Activated CD8-positive, alpha-beta T cell treated with anti-CD3 and anti-CD28 coated beads for 36 hours (primary cell): ENCODE results near the gene GSE1. TPM values are rescaled to one million over a fixed set of nuclear protein-coding genes. Genes with fewer than 3 reads are reported as not detected.

Experiments
- ATAC-seq: fragments of 200-7000 bp; cut with Tn5 transposase; one replicate; pipeline ENCODE4 v1.10.0; 2021; ENCODE audit warnings: mild to moderate bottlenecking, moderate library complexity
- CTCF ChIA-PET: fragments of 350-600 bp; sonication (Branson Sonifier 250); formaldehyde crosslinking; loops from one replicate; lab custom pipeline; 2021; ENCODE audit warnings: antibody characterized with exemption; lab: Charles Lee
- POLR2A ChIA-PET: fragments of 350-600 bp; sonication (Branson Sonifier 250); formaldehyde crosslinking; loops from one replicate; lab custom pipeline; 2021; ENCODE audit warnings: antibody characterized with exemption; lab: Charles Lee
- DNase-seq: peaks from one replicate; pipeline ENCODE4 v3.0.0-alpha.2; 2020
- H3K27ac Mint-ChIP-seq: one replicate; pipeline ENCODE4 v1.8.0; 2021; ENCODE audit warnings: mild to moderate bottlenecking, mixed read lengths
- H3K27me3 Mint-ChIP-seq: one replicate; pipeline ENCODE4 v1.8.0; 2021; ENCODE audit warnings: mixed read lengths
- H3K36me3 Mint-ChIP-seq: one replicate; pipeline ENCODE4 v1.8.0; 2021; ENCODE audit warnings: low read depth, mixed read lengths
- H3K4me1 Mint-ChIP-seq: one replicate; pipeline ENCODE4 v1.8.0; 2021; ENCODE audit warnings: low read depth, mixed read lengths
- H3K4me3 Mint-ChIP-seq: one replicate; pipeline ENCODE4 v1.8.0; 2021; ENCODE audit warnings: mild to moderate bottlenecking, moderate library complexity, mixed read lengths
- H3K9me3 Mint-ChIP-seq: one replicate; pipeline ENCODE4 v1.8.0; 2021; ENCODE audit warnings: mixed read lengths
- intact Hi-C: fragments of 100-400 bp; cut with micrococcal nuclease; formaldehyde crosslinking; loops from one replicate; pipeline ENCODE4 v1.10.0; 2022
- total RNA-seq, 2 experiments: library from RNA; stranded (reverse); gene quantifications; one replicate each; pipeline ENCODE4 v1.2.3, GENCODE V29; 2021
- TF ChIP-seq, protein P1 (sequence below): fragments of 200-600 bp; IDR thresholded peaks from one replicate; pipeline ENCODE4 v1.8.0; 2022; ENCODE audit warnings: antibody characterized with exemption, mild to moderate bottlenecking

The GSE1 gene
- total RNA-seq, 2 experiments from 2014 or later = 33.6 to 34.5 TPM

DNA sequence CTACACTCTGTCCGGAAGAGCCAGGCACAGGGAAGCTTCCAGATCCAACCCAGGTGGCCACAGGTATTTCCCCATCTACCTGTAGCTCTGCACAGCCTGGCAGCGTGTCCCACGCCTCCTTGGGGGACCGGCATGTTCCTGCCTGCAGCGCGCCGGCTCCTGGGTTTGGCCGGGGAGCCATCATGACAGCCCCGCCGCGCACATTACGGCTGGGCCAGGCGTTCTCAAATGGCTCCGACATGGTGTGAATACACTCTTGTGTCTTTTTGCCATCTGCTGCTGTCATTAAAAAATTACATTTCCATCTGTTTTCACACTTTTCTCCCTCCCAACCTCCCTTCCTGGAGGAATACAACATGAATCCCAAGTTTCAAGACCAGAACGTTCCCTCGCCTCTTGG is 83.7 kb downstream of the GSE1 start:
- TF ChIP-seq, protein P1, sequence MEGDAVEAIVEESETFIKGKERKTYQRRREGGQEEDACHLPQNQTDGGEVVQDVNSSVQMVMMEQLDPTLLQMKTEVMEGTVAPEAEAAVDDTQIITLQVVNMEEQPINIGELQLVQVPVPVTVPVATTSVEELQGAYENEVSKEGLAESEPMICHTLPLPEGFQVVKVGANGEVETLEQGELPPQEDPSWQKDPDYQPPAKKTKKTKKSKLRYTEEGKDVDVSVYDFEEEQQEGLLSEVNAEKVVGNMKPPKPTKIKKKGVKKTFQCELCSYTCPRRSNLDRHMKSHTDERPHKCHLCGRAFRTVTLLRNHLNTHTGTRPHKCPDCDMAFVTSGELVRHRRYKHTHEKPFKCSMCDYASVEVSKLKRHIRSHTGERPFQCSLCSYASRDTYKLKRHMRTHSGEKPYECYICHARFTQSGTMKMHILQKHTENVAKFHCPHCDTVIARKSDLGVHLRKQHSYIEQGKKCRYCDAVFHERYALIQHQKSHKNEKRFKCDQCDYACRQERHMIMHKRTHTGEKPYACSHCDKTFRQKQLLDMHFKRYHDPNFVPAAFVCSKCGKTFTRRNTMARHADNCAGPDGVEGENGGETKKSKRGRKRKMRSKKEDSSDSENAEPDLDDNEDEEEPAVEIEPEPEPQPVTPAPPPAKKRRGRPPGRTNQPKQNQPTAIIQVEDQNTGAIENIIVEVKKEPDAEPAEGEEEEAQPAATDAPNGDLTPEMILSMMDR = no peak
- no peak for DNase-seq
- Mint-ChIP-seq H3K4me1 (no peaks in the 10 kb centered on the region), H3K27ac (no peak overlapping the region), H3K27me3 (peaks cover 4% of the 10 kb centered on the region), H3K4me3 (no peak overlapping the region), H3K36me3 (no peaks in the 10 kb centered on the region), H3K9me3 (no peaks in the 10 kb centered on the region)
- intact Hi-C loops = no loop called here
- ATAC-seq = no peak
- CTCF ChIA-PET = no interaction called here
- POLR2A ChIA-PET = no interaction called here

DNA sequence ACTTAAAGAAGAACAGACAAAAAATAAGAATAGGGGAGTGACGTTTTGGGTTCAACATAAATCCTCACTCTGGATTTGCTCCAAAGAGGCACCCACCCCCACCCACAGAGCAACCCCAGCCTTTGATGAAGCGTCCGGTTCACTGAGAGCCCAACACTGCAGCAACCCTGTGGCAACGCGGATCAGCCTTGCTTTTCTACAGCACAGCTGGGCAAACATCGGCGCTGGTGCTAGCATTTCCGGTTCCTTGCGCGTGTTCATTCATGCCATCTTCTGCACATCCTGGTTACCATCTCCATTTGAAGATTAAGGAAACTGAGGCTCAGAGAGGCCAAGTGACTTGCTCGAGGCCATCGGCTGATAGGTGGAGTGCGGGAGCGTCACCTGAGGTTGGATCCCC is 84.3 kb downstream of the GSE1 start:
- Mint-ChIP-seq H3K27ac (no peak overlapping the region), H3K4me1 (no peaks in the 10 kb centered on the region), H3K27me3 (peaks cover 4% of the 10 kb centered on the region), H3K36me3 (no peaks in the 10 kb centered on the region), H3K9me3 (no peaks in the 10 kb centered on the region), H3K4me3 (no peak overlapping the region)
- TF ChIP-seq, protein P1 = no peak
- no peak for ATAC-seq
- DNase-seq = no peak
- ChIA-PET POLR2A (no interaction called here), CTCF (no interaction called here)
- intact Hi-C loops = no loop called here

DNA sequence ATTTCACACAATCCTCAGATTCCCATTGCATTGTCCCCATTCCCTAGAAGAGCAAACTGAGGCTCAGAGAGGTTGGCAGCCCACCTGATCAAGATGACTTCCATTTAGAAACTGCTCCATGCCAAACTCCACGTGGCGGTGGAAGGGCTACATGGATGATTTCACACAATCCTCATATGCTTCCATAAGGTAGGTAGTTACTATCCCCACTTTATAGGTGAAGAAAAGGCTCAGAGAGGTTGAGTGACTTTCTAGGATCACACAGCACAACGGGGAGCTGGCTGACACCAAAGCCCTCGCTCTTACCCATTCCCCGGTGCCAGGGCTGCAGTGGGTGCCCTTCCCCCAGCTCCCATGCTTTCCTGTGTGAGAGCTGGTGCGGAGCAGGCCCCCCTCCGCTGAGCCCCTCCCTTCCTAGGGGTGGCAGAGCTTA is 85.4 kb downstream of the GSE1 start:
- TF ChIP-seq, protein P1 = no peak
- H3K9me3 Mint-ChIP-seq = no peaks in the 10 kb centered on the region
- H3K27ac Mint-ChIP-seq = no peak overlapping the region
- H3K27me3 Mint-ChIP-seq = peaks cover 4% of the 10 kb centered on the region
- no peak overlapping the region for H3K4me3 Mint-ChIP-seq
- intact Hi-C loops = no loop called here
- H3K4me1 Mint-ChIP-seq = no peaks in the 10 kb centered on the region
- no peaks in the 10 kb centered on the region for H3K36me3 Mint-ChIP-seq
- ChIA-PET POLR2A (interaction anchor here (1.1 kb wide), 1 partner anchor 12 kb away, joined by 3 read pairs; no protein-coding TSS in a partner anchor), CTCF (interaction anchor here (0.7 to 1.5 kb wide), 2 partner anchors 18 to 20 kb away, joined by 4 to 6 read pairs; no protein-coding TSS in a partner anchor)
- ATAC-seq = no peak
- DNase-seq = no peak

DNA sequence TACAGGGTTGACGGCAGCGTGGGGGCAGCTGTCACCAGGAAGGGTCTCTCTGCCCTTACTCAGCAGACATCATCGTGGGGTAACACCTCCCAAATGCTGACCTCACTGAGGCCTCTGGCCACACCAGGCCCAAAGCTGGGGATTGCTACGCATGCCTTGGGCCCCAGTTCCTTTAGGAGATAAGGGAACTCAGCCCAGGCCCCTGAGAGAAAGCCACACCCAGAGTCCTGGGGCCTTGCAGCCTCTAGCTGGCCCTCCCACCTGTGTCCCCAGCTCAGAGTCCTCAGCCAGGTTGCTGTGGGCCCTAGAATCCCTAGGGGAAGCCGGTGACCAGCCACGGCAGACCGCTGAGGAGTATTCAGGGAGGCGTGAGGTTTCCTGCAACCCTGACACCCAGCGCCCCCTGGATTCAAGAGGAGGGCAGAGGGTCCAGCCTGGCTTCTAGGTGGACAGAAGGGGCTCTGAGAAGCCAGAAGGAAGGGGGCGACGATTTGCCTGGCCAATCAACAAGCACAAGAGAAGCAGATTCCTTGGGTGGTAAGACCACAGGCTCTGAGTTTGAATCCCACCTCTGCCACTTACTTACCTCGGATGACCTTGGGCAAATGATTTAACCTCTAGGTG is 85.9 kb downstream of the GSE1 start:
- Mint-ChIP-seq H3K36me3 (no peaks in the 10 kb centered on the region), H3K4me1 (no peaks in the 10 kb centered on the region), H3K4me3 (no peak overlapping the region), H3K9me3 (no peaks in the 10 kb centered on the region), H3K27ac (no peak overlapping the region), H3K27me3 (peaks cover 4% of the 10 kb centered on the region)
- ChIA-PET POLR2A (interaction anchor here (1.1 kb wide), 1 partner anchor 13 kb away, joined by 3 read pairs; no protein-coding TSS in a partner anchor), CTCF (interaction anchor here (0.7 to 1.5 kb wide), 2 partner anchors 17 to 20 kb away, joined by 4 to 6 read pairs; no protein-coding TSS in a partner anchor)
- intact Hi-C loops = no loop called here
- TF ChIP-seq, protein P1 = no peak
- DNase-seq (no peak), ATAC-seq (no peak)

DNA sequence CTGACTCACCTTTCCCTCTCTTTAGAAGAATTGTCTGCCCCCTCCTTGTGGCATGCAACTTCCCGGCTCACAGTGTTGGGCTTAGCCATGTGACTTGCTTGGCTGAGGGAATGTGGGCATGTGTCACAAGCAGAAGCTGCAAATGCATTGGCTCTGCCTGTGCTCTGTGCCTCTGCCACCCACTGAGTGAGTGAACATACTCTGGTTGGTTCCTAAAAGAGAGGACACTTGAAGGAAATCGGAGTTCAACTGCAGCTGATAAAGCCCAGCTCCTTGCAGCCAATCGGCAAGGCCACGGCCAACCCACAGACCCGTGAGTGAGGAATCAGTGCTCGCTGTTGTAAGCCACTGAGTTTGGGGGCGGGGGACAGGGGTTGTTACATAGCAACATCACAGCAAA is 86.5 kb downstream of the GSE1 start:
- CTCF ChIA-PET = interaction anchor here (1.5 kb wide), 1 partner anchor 19 kb away, joined by 6 read pairs; no protein-coding TSS in a partner anchor
- Mint-ChIP-seq H3K27me3 (peaks cover 4% of the 10 kb centered on the region), H3K27ac (no peak overlapping the region), H3K4me1 (no peaks in the 10 kb centered on the region), H3K36me3 (no peaks in the 10 kb centered on the region), H3K4me3 (no peak overlapping the region), H3K9me3 (no peaks in the 10 kb centered on the region)
- no peak for ATAC-seq
- no peak for DNase-seq
- TF ChIP-seq, protein P1 = no peak
- POLR2A ChIA-PET = no interaction called here
- intact Hi-C loops = no loop called here
